ENCODE measurements around the gene GABRB2.

GABRB2 gene

DNA sequence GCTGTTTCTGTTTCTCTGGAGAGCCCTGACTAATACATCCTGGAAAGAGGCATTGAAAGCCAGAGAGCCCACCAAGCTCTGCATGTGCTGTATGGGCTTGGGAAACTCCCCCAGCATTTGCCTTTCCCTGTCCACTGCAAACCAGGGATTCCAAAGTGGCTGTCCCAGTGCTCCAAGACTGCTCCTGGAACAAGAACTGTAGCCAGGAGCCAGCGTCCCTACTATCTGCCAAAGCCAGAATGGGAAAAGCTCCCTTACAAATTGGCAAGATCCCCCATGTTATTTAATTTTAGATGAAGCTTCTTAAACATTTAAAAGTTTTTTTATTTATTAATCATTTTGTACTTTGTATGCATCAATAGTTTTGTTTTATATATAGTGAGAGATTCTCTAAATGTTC lies 263.2 kb downstream of the GABRB2 start:
- Histone ChIP-seq H4K91ac (ENCODE audit: low read length) (no peak overlapping the region), H3K4me2 (ENCODE audit: low read length, poor library complexity, severe bottlenecking) (no peak overlapping the region), H3K4me3 (ENCODE audit: insufficient read depth in 1 of 2, low read depth in 1 of 2, low read length in 2 of 2) (no peak overlapping the region), H3K27ac (ENCODE audit: low read length, poor library complexity, severe bottlenecking) (no peak overlapping the region), H3K9me3 (ENCODE audit: control insufficient read depth, low read length) (no peaks in the 10 kb centered on the region), H3K79me1 (replicated peaks; ENCODE audit: low read length, poor library complexity, severe bottlenecking) (no peaks in the 10 kb centered on the region), H2AFZ (ENCODE audit: low read depth, low read length) (no peak overlapping the region), H4K8ac (ENCODE audit: low read length) (no peak overlapping the region), H3K14ac (ENCODE audit: low read length in 2 of 2) (no peak overlapping the region), H2BK15ac (ENCODE audit: low read depth, poor library complexity, severe bottlenecking) (no peak overlapping the region), H3K27me3 (ENCODE audit: control insufficient read depth in 1 of 2, insufficient read depth in 1 of 2, low read length in 2 of 2) (no peaks in the 10 kb centered on the region), H2AK5ac (ENCODE audit: low read length, severe bottlenecking) (no peak overlapping the region), H2BK12ac (ENCODE audit: low read length in 2 of 2) (no peak overlapping the region), H3K18ac (ENCODE audit: low read depth in 1 of 2, low read length in 2 of 2) (no peak overlapping the region), H3K36me3 (ENCODE audit: control insufficient read depth in 1 of 2, insufficient read depth in 2 of 2, low read depth in 1 of 2, low read length in 2 of 2) (no peaks in the 10 kb centered on the region), H3K9ac (ENCODE audit: low read length) (no peak overlapping the region), H3K4ac (ENCODE audit: low read depth in 1 of 2, low read length in 2 of 2) (no peak overlapping the region), H3K23ac (ENCODE audit: low read length in 2 of 2) (no peak overlapping the region), H2BK120ac (ENCODE audit: low read depth, low read length) (no peak overlapping the region), H3K4me1 (ENCODE audit: control insufficient read depth, insufficient read depth, low read depth, low read length) (no peaks in the 10 kb centered on the region), H2BK5ac (ENCODE audit: low read depth, low read length, poor library complexity, severe bottlenecking) (no peak overlapping the region)
- DNase-seq, result no peak
- no CpG with 5 or more reads among the region's 1 CpG for WGBS

GRCh38 chr5:161278739-161279660 lies 267.5 kb downstream of the GABRB2 start:
- Histone ChIP-seq H3K36me3 (ENCODE audit: control insufficient read depth in 1 of 2, insufficient read depth in 2 of 2, low read depth in 1 of 2, low read length in 2 of 2) (no peaks in the 10 kb centered on the region), H2BK120ac (ENCODE audit: low read depth, low read length) (no peak overlapping the region), H2BK12ac (ENCODE audit: low read length in 2 of 2) (no peak overlapping the region), H3K4me3 (ENCODE audit: insufficient read depth in 1 of 2, low read depth in 1 of 2, low read length in 2 of 2) (no peak overlapping the region), H3K4ac (ENCODE audit: low read depth in 1 of 2, low read length in 2 of 2) (no peak overlapping the region), H2BK5ac (ENCODE audit: low read depth, low read length, poor library complexity, severe bottlenecking) (no peak overlapping the region), H4K91ac (ENCODE audit: low read length) (no peak overlapping the region), H3K9me3 (ENCODE audit: control insufficient read depth, low read length) (no peaks in the 10 kb centered on the region), H3K79me1 (replicated peaks; ENCODE audit: low read length, poor library complexity, severe bottlenecking) (no peaks in the 10 kb centered on the region), H3K4me1 (ENCODE audit: control insufficient read depth, insufficient read depth, low read depth, low read length) (no peaks in the 10 kb centered on the region), H3K23ac (ENCODE audit: low read length in 2 of 2) (no peak overlapping the region), H3K14ac (ENCODE audit: low read length in 2 of 2) (no peak overlapping the region), H3K27me3 (ENCODE audit: control insufficient read depth in 1 of 2, insufficient read depth in 1 of 2, low read length in 2 of 2) (no peaks in the 10 kb centered on the region), H2AFZ (ENCODE audit: low read depth, low read length) (no peak overlapping the region), H3K4me2 (ENCODE audit: low read length, poor library complexity, severe bottlenecking) (no peak overlapping the region), H3K18ac (ENCODE audit: low read depth in 1 of 2, low read length in 2 of 2) (no peak overlapping the region), H2BK15ac (ENCODE audit: low read depth, poor library complexity, severe bottlenecking) (no peak overlapping the region), H3K27ac (ENCODE audit: low read length, poor library complexity, severe bottlenecking) (no peak overlapping the region), H3K9ac (ENCODE audit: low read length) (no peak overlapping the region), H4K8ac (ENCODE audit: low read length) (no peak overlapping the region), H2AK5ac (ENCODE audit: low read length, severe bottlenecking) (no peak overlapping the region)
- DNase-seq, result no peak
- WGBS, result 79% methylated on average over 4 of the region's 4 CpGs

DNA sequence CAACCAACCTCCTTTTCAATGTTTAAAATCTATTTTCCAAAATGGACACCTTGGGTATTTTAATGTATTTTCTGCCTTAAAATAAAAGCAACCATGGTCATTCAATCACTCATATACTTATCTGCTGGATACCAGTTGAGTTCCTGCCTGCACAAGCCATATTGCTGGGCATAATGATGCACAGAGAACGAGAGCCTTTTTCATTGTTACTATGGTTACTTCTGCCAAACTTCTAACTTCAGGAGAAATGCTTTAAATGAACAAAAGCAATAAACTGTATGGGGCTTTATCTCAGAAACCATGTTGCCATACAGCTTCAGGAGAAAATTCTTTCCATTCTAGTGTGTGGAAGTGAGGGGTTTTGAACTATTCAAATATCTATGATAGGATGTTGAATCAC lies 269.5 kb downstream of the GABRB2 start:
- Histone ChIP-seq H2BK15ac (ENCODE audit: low read depth, poor library complexity, severe bottlenecking) (no peak overlapping the region), H2BK120ac (ENCODE audit: low read depth, low read length) (no peak overlapping the region), H3K4me2 (ENCODE audit: low read length, poor library complexity, severe bottlenecking) (no peak overlapping the region), H3K27ac (ENCODE audit: low read length, poor library complexity, severe bottlenecking) (no peak overlapping the region), H4K91ac (ENCODE audit: low read length) (no peak overlapping the region), H2BK12ac (ENCODE audit: low read length in 2 of 2) (no peak overlapping the region), H3K4me3 (ENCODE audit: insufficient read depth in 1 of 2, low read depth in 1 of 2, low read length in 2 of 2) (no peak overlapping the region), H2BK5ac (ENCODE audit: low read depth, low read length, poor library complexity, severe bottlenecking) (no peak overlapping the region), H3K23ac (ENCODE audit: low read length in 2 of 2) (no peak overlapping the region), H3K9ac (ENCODE audit: low read length) (no peak overlapping the region), H3K27me3 (ENCODE audit: control insufficient read depth in 1 of 2, insufficient read depth in 1 of 2, low read length in 2 of 2) (no peaks in the 10 kb centered on the region), H3K79me1 (replicated peaks; ENCODE audit: low read length, poor library complexity, severe bottlenecking) (no peaks in the 10 kb centered on the region), H4K8ac (ENCODE audit: low read length) (no peak overlapping the region), H3K14ac (ENCODE audit: low read length in 2 of 2) (no peak overlapping the region), H3K36me3 (ENCODE audit: control insufficient read depth in 1 of 2, insufficient read depth in 2 of 2, low read depth in 1 of 2, low read length in 2 of 2) (no peaks in the 10 kb centered on the region), H3K9me3 (ENCODE audit: control insufficient read depth, low read length) (no peaks in the 10 kb centered on the region), H3K4ac (ENCODE audit: low read depth in 1 of 2, low read length in 2 of 2) (no peak overlapping the region), H3K18ac (ENCODE audit: low read depth in 1 of 2, low read length in 2 of 2) (no peak overlapping the region), H2AFZ (ENCODE audit: low read depth, low read length) (no peak overlapping the region), H2AK5ac (ENCODE audit: low read length, severe bottlenecking) (no peak overlapping the region), H3K4me1 (ENCODE audit: control insufficient read depth, insufficient read depth, low read depth, low read length) (no peaks in the 10 kb centered on the region)
- DNase-seq, result no peak
- WGBS, result no CpG with 5 or more reads among the region's 1 CpG

DNA sequence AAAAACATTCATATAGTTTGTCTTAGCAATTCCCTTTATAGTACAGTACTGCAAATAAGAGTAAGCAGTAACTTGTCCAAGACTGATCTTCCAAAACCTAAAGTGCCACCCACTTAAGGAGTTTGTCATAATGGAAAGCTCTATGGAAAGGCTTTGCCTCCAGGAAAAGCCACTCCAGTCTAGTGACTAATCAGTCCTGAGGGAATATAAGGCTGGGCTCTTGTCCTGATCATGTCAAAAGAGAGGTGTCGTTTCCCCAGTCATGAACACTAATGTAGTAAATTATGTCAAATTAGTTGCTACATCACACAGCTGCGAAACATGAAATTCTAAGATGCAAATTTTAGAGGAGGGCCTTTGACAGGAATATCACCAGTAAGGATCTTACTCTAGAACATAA lies 271.6 kb downstream of the GABRB2 start:
- Histone ChIP-seq H3K18ac (ENCODE audit: low read depth in 1 of 2, low read length in 2 of 2) (no peak overlapping the region), H2AFZ (ENCODE audit: low read depth, low read length) (no peak overlapping the region), H3K79me1 (replicated peaks; ENCODE audit: low read length, poor library complexity, severe bottlenecking) (no peaks in the 10 kb centered on the region), H2BK120ac (ENCODE audit: low read depth, low read length) (no peak overlapping the region), H3K4me3 (ENCODE audit: insufficient read depth in 1 of 2, low read depth in 1 of 2, low read length in 2 of 2) (no peak overlapping the region), H2BK12ac (ENCODE audit: low read length in 2 of 2) (no peak overlapping the region), H3K27ac (ENCODE audit: low read length, poor library complexity, severe bottlenecking) (no peak overlapping the region), H3K27me3 (ENCODE audit: control insufficient read depth in 1 of 2, insufficient read depth in 1 of 2, low read length in 2 of 2) (no peaks in the 10 kb centered on the region), H4K91ac (ENCODE audit: low read length) (no peak overlapping the region), H3K36me3 (ENCODE audit: control insufficient read depth in 1 of 2, insufficient read depth in 2 of 2, low read depth in 1 of 2, low read length in 2 of 2) (no peaks in the 10 kb centered on the region), H2AK5ac (ENCODE audit: low read length, severe bottlenecking) (no peak overlapping the region), H3K4me1 (ENCODE audit: control insufficient read depth, insufficient read depth, low read depth, low read length) (no peaks in the 10 kb centered on the region), H3K4me2 (ENCODE audit: low read length, poor library complexity, severe bottlenecking) (no peak overlapping the region), H3K14ac (ENCODE audit: low read length in 2 of 2) (no peak overlapping the region), H3K9ac (ENCODE audit: low read length) (no peak overlapping the region), H3K9me3 (ENCODE audit: control insufficient read depth, low read length) (no peaks in the 10 kb centered on the region), H4K8ac (ENCODE audit: low read length) (no peak overlapping the region), H3K23ac (ENCODE audit: low read length in 2 of 2) (no peak overlapping the region), H2BK15ac (ENCODE audit: low read depth, poor library complexity, severe bottlenecking) (no peak overlapping the region), H2BK5ac (ENCODE audit: low read depth, low read length, poor library complexity, severe bottlenecking) (no peak overlapping the region), H3K4ac (ENCODE audit: low read depth in 1 of 2, low read length in 2 of 2) (no peak overlapping the region)
- no peak for DNase-seq
- WGBS, result 70% methylated on average over 2 of the region's 2 CpGs

All from mesenchymal stem cell (in vitro differentiated cells and primary cell).